ENCODE measurements around the gene PFDN4. TPM values are rescaled to one million over a fixed set of nuclear protein-coding genes. Genes with fewer than 3 reads are reported as not detected.

Gene PFDN4, protein sequence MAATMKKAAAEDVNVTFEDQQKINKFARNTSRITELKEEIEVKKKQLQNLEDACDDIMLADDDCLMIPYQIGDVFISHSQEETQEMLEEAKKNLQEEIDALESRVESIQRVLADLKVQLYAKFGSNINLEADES
- total RNA-seq, result 10 to 100 TPM in 3 of 4 donors, 1 to 10 TPM in 1; 4.6 to 73.5 (median 28.5) TPM

GRCh38 chr20:54207743-54208547, at the start of gene PFDN4:
Gene PFDN4 (plus strand): TSS chr20:54208087. CDS start chr20:54208101, 14 bp downstream.
- Histone ChIP-seq H3K27ac (peak within 1 kb of the TSS; percentile 91 to 94 (median 92)), H3K4me1 (peaks cover 0 to 30% (median 16%) of the 10 kb centered on the region in 4 donors), H3K4me3 (peak within 1 kb of the TSS; percentile 84 to 97 (median 92)), H3K36me3 (no peaks in the 10 kb centered on the region), H3K27me3 (no peaks in the 10 kb centered on the region), H3K9me3 (no peaks in the 10 kb centered on the region)
- peak; percentile 88 for DNase-seq
- intact Hi-C loops (cut with DNase I; ENCODE audit: low total_unique reads), result no loop called here
- in situ Hi-C loops (cut with MboI; ENCODE audit: low pct_ligation_motif_present in 1 of 4, low pct_unique_long_range_greater_than_20kb in 1 of 4, low sequenced_read_pairs in 3 of 4), result loop anchor here in 3 of 4 donors (10.0 to 25.0 kb wide), 2 partner anchors 103 to 646 kb away; no protein-coding TSS in a partner anchor
- WGBS, 2 donors (ENCODE audit: low coverage in 1 of 2), result 0% methylated on average over 33 of the region's 76 CpGs; no CpG with 5 or more reads in 1 of the 2 donors
- peak in 2 of 3 donors; percentile 29 to 66 for TF ChIP-seq POLR2AphosphoS5 (IDR thresholded peaks at IDR 0.05)
- TF ChIP-seq, protein P1, sequence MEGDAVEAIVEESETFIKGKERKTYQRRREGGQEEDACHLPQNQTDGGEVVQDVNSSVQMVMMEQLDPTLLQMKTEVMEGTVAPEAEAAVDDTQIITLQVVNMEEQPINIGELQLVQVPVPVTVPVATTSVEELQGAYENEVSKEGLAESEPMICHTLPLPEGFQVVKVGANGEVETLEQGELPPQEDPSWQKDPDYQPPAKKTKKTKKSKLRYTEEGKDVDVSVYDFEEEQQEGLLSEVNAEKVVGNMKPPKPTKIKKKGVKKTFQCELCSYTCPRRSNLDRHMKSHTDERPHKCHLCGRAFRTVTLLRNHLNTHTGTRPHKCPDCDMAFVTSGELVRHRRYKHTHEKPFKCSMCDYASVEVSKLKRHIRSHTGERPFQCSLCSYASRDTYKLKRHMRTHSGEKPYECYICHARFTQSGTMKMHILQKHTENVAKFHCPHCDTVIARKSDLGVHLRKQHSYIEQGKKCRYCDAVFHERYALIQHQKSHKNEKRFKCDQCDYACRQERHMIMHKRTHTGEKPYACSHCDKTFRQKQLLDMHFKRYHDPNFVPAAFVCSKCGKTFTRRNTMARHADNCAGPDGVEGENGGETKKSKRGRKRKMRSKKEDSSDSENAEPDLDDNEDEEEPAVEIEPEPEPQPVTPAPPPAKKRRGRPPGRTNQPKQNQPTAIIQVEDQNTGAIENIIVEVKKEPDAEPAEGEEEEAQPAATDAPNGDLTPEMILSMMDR (IDR thresholded peaks at IDR 0.05), result peak; percentile 75 to 85 (median 84)
- no peak for TF ChIP-seq EP300 (IDR thresholded peaks at IDR 0.05; ENCODE audit: low read depth)

- 72 to 76% methylated on average over 3 of the region's 3 CpGs for WGBS, 2 donors (ENCODE audit: low coverage in 1 of 2)
- Histone ChIP-seq H3K9me3 (no peaks in the 10 kb centered on the region), H3K27ac (no peak overlapping the region), H3K4me1 (no peaks in the 10 kb centered on the region), H3K27me3 (peaks cover 4% of the 10 kb centered on the region), H3K4me3 (no peak overlapping the region), H3K36me3 (no peaks in the 10 kb centered on the region)
- intact Hi-C loops (cut with DNase I; ENCODE audit: low total_unique reads) (no loop called here), in situ Hi-C loops (cut with MboI; ENCODE audit: low pct_ligation_motif_present in 1 of 4, low pct_unique_long_range_greater_than_20kb in 1 of 4, low sequenced_read_pairs in 3 of 4) (no loop called here)
- DNase-seq, result no peak
- TF ChIP-seq, protein P1 (IDR thresholded peaks at IDR 0.05), result no peak
- TF ChIP-seq POLR2AphosphoS5 (IDR thresholded peaks at IDR 0.05) (no peak), EP300 (IDR thresholded peaks at IDR 0.05; ENCODE audit: low read depth) (no peak), POLR2A (IDR thresholded peaks at IDR 0.05) (no peak)
These were observed 49.7 kb upstream of the PFDN4 start for GRCh38 chr20:54158226-54158625.

DNA sequence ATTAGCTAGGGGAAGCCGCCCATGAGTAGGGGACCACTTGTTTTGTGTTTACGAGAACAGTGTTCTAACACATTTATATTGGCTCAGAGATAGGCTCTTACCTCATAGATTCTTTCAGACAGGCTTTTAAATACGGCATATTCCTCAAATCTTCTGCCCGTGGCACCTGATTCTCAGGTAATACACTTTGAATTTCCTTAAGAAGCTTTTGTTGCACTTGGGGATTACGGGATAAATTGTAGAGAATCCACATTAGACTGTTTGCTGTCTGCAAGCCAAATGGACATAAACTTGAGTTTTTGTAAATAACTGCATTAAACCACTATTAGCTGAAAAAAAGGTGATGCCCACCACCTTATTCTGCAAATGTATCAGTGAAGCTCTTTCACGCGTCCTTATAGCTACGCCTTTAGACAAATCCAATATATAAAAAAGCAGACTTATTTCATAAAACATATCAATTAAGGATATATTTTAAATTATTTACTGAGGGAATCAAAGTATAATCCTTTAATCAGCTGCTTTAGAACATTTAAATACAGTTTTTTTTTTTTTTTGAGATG, 49.0 kb upstream of the PFDN4 start:
- H3K27ac ChIP-seq, result no peak overlapping the region
- H3K9me3 ChIP-seq, result no peaks in the 10 kb centered on the region
- peaks cover 6% of the 10 kb centered on the region for H3K27me3 ChIP-seq
- in situ Hi-C loops (cut with MboI; ENCODE audit: low pct_ligation_motif_present in 1 of 4, low pct_unique_long_range_greater_than_20kb in 1 of 4, low sequenced_read_pairs in 3 of 4), result no loop called here
- no peaks in the 10 kb centered on the region for H3K4me1 ChIP-seq
- TF ChIP-seq POLR2AphosphoS5 (IDR thresholded peaks at IDR 0.05), result no peak
- TF ChIP-seq, protein P1 (IDR thresholded peaks at IDR 0.05), result no peak
- TF ChIP-seq EP300 (IDR thresholded peaks at IDR 0.05; ENCODE audit: low read depth), result no peak
- no peak for TF ChIP-seq POLR2A (IDR thresholded peaks at IDR 0.05)
- H3K4me3 ChIP-seq, result no peak overlapping the region
- WGBS, 2 donors (ENCODE audit: low coverage in 1 of 2), result 76 to 82% methylated on average over 8 of the region's 8 CpGs
- no peak for DNase-seq
- H3K36me3 ChIP-seq, result no peaks in the 10 kb centered on the region
- intact Hi-C loops (cut with DNase I; ENCODE audit: low total_unique reads), result no loop called here

All from transverse colon (tissue), 4 donors.